ENCODE results near the gene LETM1.

DNA sequence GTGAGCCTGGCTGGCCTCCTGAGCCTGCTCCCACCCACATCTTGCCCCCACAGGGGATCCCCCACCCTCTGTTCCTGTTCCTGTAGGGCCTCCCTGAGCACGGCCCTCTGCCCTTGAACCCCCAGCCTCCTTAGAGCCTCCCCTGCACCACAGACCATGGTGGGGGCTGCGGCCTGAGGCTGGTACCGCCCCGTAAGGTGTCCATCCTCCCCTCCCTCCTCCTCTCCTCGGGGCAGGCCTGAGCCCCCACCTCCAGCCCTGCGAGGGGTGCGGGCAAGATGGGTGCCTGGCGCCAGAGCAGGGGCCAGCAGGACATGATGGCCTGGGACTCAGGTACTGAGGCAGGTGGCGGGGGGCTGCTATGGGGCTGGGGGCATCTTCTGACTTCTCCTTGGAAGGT, 91.3 kb downstream of the LETM1 start:
- TF ChIP-seq, protein P1, sequence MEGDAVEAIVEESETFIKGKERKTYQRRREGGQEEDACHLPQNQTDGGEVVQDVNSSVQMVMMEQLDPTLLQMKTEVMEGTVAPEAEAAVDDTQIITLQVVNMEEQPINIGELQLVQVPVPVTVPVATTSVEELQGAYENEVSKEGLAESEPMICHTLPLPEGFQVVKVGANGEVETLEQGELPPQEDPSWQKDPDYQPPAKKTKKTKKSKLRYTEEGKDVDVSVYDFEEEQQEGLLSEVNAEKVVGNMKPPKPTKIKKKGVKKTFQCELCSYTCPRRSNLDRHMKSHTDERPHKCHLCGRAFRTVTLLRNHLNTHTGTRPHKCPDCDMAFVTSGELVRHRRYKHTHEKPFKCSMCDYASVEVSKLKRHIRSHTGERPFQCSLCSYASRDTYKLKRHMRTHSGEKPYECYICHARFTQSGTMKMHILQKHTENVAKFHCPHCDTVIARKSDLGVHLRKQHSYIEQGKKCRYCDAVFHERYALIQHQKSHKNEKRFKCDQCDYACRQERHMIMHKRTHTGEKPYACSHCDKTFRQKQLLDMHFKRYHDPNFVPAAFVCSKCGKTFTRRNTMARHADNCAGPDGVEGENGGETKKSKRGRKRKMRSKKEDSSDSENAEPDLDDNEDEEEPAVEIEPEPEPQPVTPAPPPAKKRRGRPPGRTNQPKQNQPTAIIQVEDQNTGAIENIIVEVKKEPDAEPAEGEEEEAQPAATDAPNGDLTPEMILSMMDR (IDR thresholded peaks at IDR 0.05; ENCODE audit: poor library complexity): no peak
- no peak for TF ChIP-seq EZH2 (IDR thresholded peaks at IDR 0.05; ENCODE audit: borderline replicate concordance)
- no peak for TF ChIP-seq EZH2phosphoT487 (IDR thresholded peaks at IDR 0.05; ENCODE audit: low read depth, severe bottlenecking, unreplicated experiment)
